IMR-90 (cell line): ENCODE measurements around the gene PXN. TPM values are rescaled to one million over a fixed set of nuclear protein-coding genes. Genes with fewer than 3 reads are reported as not detected.
A peak's percentile ranks its signal among the peaks of the same experiment; 100 is the strongest.

Experiments
- ATAC-seq: fragments of 200-7000 bp; cut with Tn5 transposase; 2 replicates; pipeline ENCODE4 v1.9.1; 2020; ENCODE audit warnings: low read depth, mild to moderate bottlenecking, moderate library complexity
- BruUV-seq: library from RNA; stranded (reverse); fragments of 400-500 nt; replicated peaks from 2 replicates; lab custom pipeline; 2021; lab: Mats Ljungman, UMichigan
- CTCF ChIA-PET: fragments of 300-600 bp; formaldehyde crosslinking; extraction: SDS; loops from one replicate; lab custom pipeline; 2021; ENCODE audit warnings: antibody characterized with exemption; lab: Yijun Ruan, JAX
- POLR2A ChIA-PET: fragments of 300-600 bp; sonication (Branson Sonifier 250); formaldehyde crosslinking; loops from one replicate; lab custom pipeline; 2022; ENCODE audit warnings: antibody characterized with exemption; ENCODE audit not compliant: unreplicated experiment; lab: Charles Lee
- DNase-seq: peaks from one replicate; pipeline ENCODE4 v3.0.0; 2013
- H2AFZ ChIP-seq: replicated peaks from 2 replicates; pipeline ENCODE3; 2013; ENCODE audit warnings: low read length, mild to moderate bottlenecking; ENCODE audit not compliant: poor library complexity
- H2AK5ac ChIP-seq: 2 replicates; pipeline ENCODE4 v1.6.1; 2013; ENCODE audit warnings: low read depth, low read length, inconsistent platforms
- H2AK9ac ChIP-seq: replicated peaks from 2 replicates; pipeline ENCODE3; 2013; ENCODE audit warnings: mild to moderate bottlenecking, low read depth, low read length, moderate library complexity; ENCODE audit not compliant: poor library complexity
- H2BK120ac ChIP-seq: 2 replicates; pipeline ENCODE4 v1.6.1; 2013; ENCODE audit warnings: low read depth, low read length, inconsistent platforms
- H2BK15ac ChIP-seq: 3 replicates; pipeline ENCODE4 v1.6.1; 2013; ENCODE audit warnings: low read depth, low read length, inconsistent platforms
- H2BK20ac ChIP-seq: 2 replicates; pipeline ENCODE4 v1.6.1; 2013; ENCODE audit warnings: low read depth, mild to moderate bottlenecking, inconsistent platforms, low read length, moderate library complexity
- H2BK5ac ChIP-seq: 2 replicates; pipeline ENCODE4 v1.6.1; 2013; ENCODE audit warnings: mild to moderate bottlenecking, low read depth, low read length, inconsistent platforms; ENCODE audit not compliant: poor library complexity, severe bottlenecking
- H3K14ac ChIP-seq: replicated peaks from 2 replicates; pipeline ENCODE4 v1.6.1; 2013; ENCODE audit warnings: low read depth, low read length, inconsistent platforms
- H3K18ac ChIP-seq: 2 replicates; pipeline ENCODE4 v1.6.1; 2013; ENCODE audit warnings: low read depth, low read length, control low read depth
- H3K23ac ChIP-seq: 2 replicates; pipeline ENCODE4 v1.6.1; 2013; ENCODE audit warnings: low read depth, low read length, inconsistent platforms
- H3K27ac ChIP-seq: 2 replicates; pipeline ENCODE4 v1.5.1; 2013; ENCODE audit warnings: mild to moderate bottlenecking, control low read depth, low read length; ENCODE audit not compliant: insufficient read depth
- H3K27me3 ChIP-seq: 2 replicates; pipeline ENCODE4 v1.6.1; 2013; ENCODE audit warnings: low read length; ENCODE audit not compliant: control insufficient read depth, insufficient read depth
- H3K36me3 ChIP-seq: 2 replicates; pipeline ENCODE4 v1.6.1; 2013; ENCODE audit warnings: low read length, mixed read lengths; ENCODE audit not compliant: control insufficient read depth, insufficient read depth
- H3K4ac ChIP-seq: 2 replicates; pipeline ENCODE4 v1.6.1; 2013; ENCODE audit warnings: low read depth, low read length, inconsistent platforms
- H3K4me1 ChIP-seq: 2 replicates; pipeline ENCODE4 v1.6.1; 2013; ENCODE audit warnings: low read length, mixed read lengths; ENCODE audit not compliant: control insufficient read depth, insufficient read depth
- H3K4me2 ChIP-seq: 2 replicates; pipeline ENCODE4 v1.6.1; 2013; ENCODE audit warnings: low read depth, mild to moderate bottlenecking, control low read depth, low read length, moderate library complexity
- H3K4me3 ChIP-seq: 2 replicates; pipeline ENCODE4 v1.5.1; 2013; ENCODE audit warnings: low read depth, mild to moderate bottlenecking, control low read depth, low read length, moderate library complexity; ENCODE audit not compliant: insufficient read depth
- H3K56ac ChIP-seq: 2 replicates; pipeline ENCODE4 v1.6.1; 2013; ENCODE audit warnings: low read length, inconsistent platforms; ENCODE audit not compliant: insufficient read depth; ENCODE audit errors: extremely low read depth
- H3K79me1 ChIP-seq, 2 experiments: 2 replicates each; pipeline ENCODE4 v1.6.1; 2013; ENCODE audit warnings: low read length in 2 of 2, inconsistent platforms in 1 of 2, low read depth in 1 of 2
- H3K9ac ChIP-seq: 2 replicates; pipeline ENCODE4 v1.6.1; 2013; ENCODE audit warnings: low read depth, low read length, control low read depth
- H3K9me1 ChIP-seq: 2 replicates; pipeline ENCODE4 v1.6.1; 2013; ENCODE audit warnings: low read length, inconsistent platforms; ENCODE audit not compliant: insufficient read depth
- H3K9me3 ChIP-seq: 2 replicates; pipeline ENCODE4 v1.6.1; 2013; ENCODE audit warnings: low read length; ENCODE audit not compliant: control insufficient read depth, insufficient read depth
- H4K20me1 ChIP-seq: 2 replicates; pipeline ENCODE4 v1.6.1; 2013; ENCODE audit warnings: low read length, inconsistent platforms; ENCODE audit not compliant: insufficient read depth
- H4K5ac ChIP-seq: 2 replicates; pipeline ENCODE4 v1.6.1; 2013; ENCODE audit warnings: mild to moderate bottlenecking, low read depth, low read length, control low read depth
- H4K8ac ChIP-seq, 2 experiments: 2 replicates each; pipeline ENCODE4 v1.6.1; 2013; ENCODE audit warnings: low read depth in 2 of 2, low read length in 2 of 2, control low read depth in 1 of 2, inconsistent platforms in 1 of 2
- H4K91ac ChIP-seq: 2 replicates; pipeline ENCODE4 v1.6.1; 2013; ENCODE audit warnings: low read depth, low read length, inconsistent platforms; ENCODE audit not compliant: insufficient read depth
- CEBPB ChIP-seq: IDR thresholded peaks from 2 replicates; pipeline ENCODE4 v1.6.1; 2012; ENCODE audit warnings: low read depth, low read length, improper control_type of control experiment
- CHD1 ChIP-seq: IDR thresholded peaks from 2 replicates; pipeline ENCODE4 v1.6.1; 2012; ENCODE audit warnings: low read depth, low read length, improper control_type of control experiment
- FOS ChIP-seq: fragments of 150-350 bp; IDR thresholded peaks from 2 replicates; pipeline ENCODE4 v1.6.1; 2016; ENCODE audit warnings: low read depth, low read length
- MAFK ChIP-seq: IDR thresholded peaks from 2 replicates; pipeline ENCODE4 v1.6.1; 2012; ENCODE audit warnings: low read depth, low read length, improper control_type of control experiment
- MAZ ChIP-seq: IDR thresholded peaks from 2 replicates; pipeline ENCODE4 v1.6.1; 2012; ENCODE audit warnings: low read depth, mild to moderate bottlenecking, low read length, improper control_type of control experiment, moderate library complexity, borderline replicate concordance
- MXI1 ChIP-seq: IDR thresholded peaks from 2 replicates; pipeline ENCODE4 v1.6.1; 2012; ENCODE audit warnings: low read depth, mild to moderate bottlenecking, low read length, moderate library complexity, borderline replicate concordance
- NFE2L2 ChIP-seq: fragments of 150-350 bp; IDR thresholded peaks from 2 replicates; pipeline ENCODE4 v1.6.1; 2016; ENCODE audit warnings: low read depth, mild to moderate bottlenecking, low read length
- POLR2A ChIP-seq: IDR thresholded peaks from 2 replicates; pipeline ENCODE4 v1.6.1; 2012; ENCODE audit warnings: mild to moderate bottlenecking, low read depth, low read length
- RAD21 ChIP-seq: IDR thresholded peaks from 2 replicates; pipeline ENCODE4 v1.6.1; 2012; ENCODE audit warnings: low read length, improper control_type of control experiment
- RCOR1 ChIP-seq: IDR thresholded peaks from 2 replicates; pipeline ENCODE4 v1.6.1; 2012; ENCODE audit warnings: mild to moderate bottlenecking, low read length, improper control_type of control experiment; ENCODE audit not compliant: insufficient replicate concordance
- SMC3 ChIP-seq: fragments of 150-350 bp; IDR thresholded peaks from 2 replicates; pipeline ENCODE4 v1.6.1; 2016; ENCODE audit warnings: low read depth, mild to moderate bottlenecking, antibody characterized with exemption, low read length, moderate library complexity
- WGBS, 2 experiments: methylation state at CpG; one replicate each; pipeline versions ENCODE4 v1.1.5 to v1.1.7; 2013; ENCODE audit warnings: missing lambda C conversion rate in 2 of 2; ENCODE audit not compliant: insufficient read length in 1 of 2; ENCODE audit errors: extremely low coverage in 2 of 2; 5-methylcytosine and 5-hydroxymethylcytosine counted together
- dilution Hi-C: fragments of 300-500 bp; cut with HindIII; formaldehyde crosslinking; loops from one replicate; pipeline ENCODE4 v1.14.3; 2018; ENCODE audit warnings: low sequenced_read_pairs; ENCODE audit not compliant: unreplicated experiment
- in situ Hi-C: fragments of 300-500 bp; cut with MboI; formaldehyde crosslinking; loops from 3 replicates; pipeline ENCODE4 v1.14.3; 2019; ENCODE audit warnings: low sequenced_read_pairs, inconsistent platforms, mixed read lengths
- intact Hi-C: fragments of 100-400 bp; cut with micrococcal nuclease; formaldehyde crosslinking; loops from 2 replicates; pipeline ENCODE4 v1.10.0; 2022
- polyA plus RNA-seq, 3 experiments: library from polyadenylated mRNA; depleted of rRNA; stranded (reverse); fragments of >200 nt; gene quantifications; 2 replicates each; pipeline ENCODE4 v1.2.3, GENCODE V29; 2012; ENCODE audit warnings: low replicate concordance in 1 of 3
- total RNA-seq: library from RNA; depleted of rRNA; stranded (reverse); fragments of >200 nt; gene quantifications from 2 replicates; pipeline ENCODE4 v1.2.3, GENCODE V29; 2012
- TF ChIP-seq, protein P1 (sequence below): fragments of 150-350 bp; IDR thresholded peaks from 2 replicates; pipeline ENCODE4 v1.6.1; 2016; ENCODE audit warnings: low read depth, mild to moderate bottlenecking, low read length, moderate library complexity, borderline replicate concordance
- TF ChIP-seq, protein P2 (sequence below): fragments of 150-350 bp; IDR thresholded peaks from 2 replicates; pipeline ENCODE4 v1.6.1; 2017; ENCODE audit warnings: mild to moderate bottlenecking, antibody characterized with exemption, low read length, low read depth
- TF ChIP-seq, protein P3 (sequence below): conservative IDR thresholded peaks from 2 replicates; pipeline ENCODE4 v1.5.1; 2012; ENCODE audit warnings: mild to moderate bottlenecking, low read depth, low read length, improper control_type of control experiment

Gene PXN
- total and polyA plus RNA-seq, 2 of the 4 experiments (the other 2 are of a cell fraction), result 46.6 to 134 TPM

- Histone ChIP-seq H4K8ac (no peak overlapping the region), H3K9ac (no peak overlapping the region), H3K36me3 (peaks cover 78% of the 10 kb centered on the region), H2AK5ac (no peak overlapping the region), H2AK9ac (peak overlapping the region; percentile 37), H3K23ac (no peak overlapping the region), H3K9me3 (no peaks in the 10 kb centered on the region), H3K4me1 (no peaks in the 10 kb centered on the region), H4K20me1 (peaks cover 11% of the 10 kb centered on the region), H3K4ac (no peak overlapping the region), H3K14ac (no peak overlapping the region), H2BK15ac (no peak overlapping the region), H3K56ac (no peak overlapping the region), H4K5ac (no peak overlapping the region), H3K27me3 (no peaks in the 10 kb centered on the region), H2BK5ac (no peak overlapping the region), H4K91ac (no peak overlapping the region), H3K79me1 (peaks cover 33 to 63% of the 10 kb centered on the region in 2 experiments), H3K27ac (no peak overlapping the region), H3K4me2 (no peak overlapping the region), H3K18ac (no peak overlapping the region), H3K9me1 (no peaks in the 10 kb centered on the region), H2BK120ac (no peak overlapping the region), H2AFZ (no peak overlapping the region), H2BK20ac (no peak overlapping the region), H3K4me3 (no peak overlapping the region)
- ChIA-PET POLR2A (interaction anchor here (1.3 kb wide), 1 partner anchor 18 kb away, joined by 5 read pairs; the partner anchor contains the start of gene RPLP0), CTCF (interaction anchor here (0.7 to 1.9 kb wide), 2 partner anchors 9 to 46 kb away, joined by 4 to 7 read pairs; partner anchors contain the start of gene PXN)
- no peak for TF ChIP-seq RCOR1
- TF ChIP-seq, protein P1, sequence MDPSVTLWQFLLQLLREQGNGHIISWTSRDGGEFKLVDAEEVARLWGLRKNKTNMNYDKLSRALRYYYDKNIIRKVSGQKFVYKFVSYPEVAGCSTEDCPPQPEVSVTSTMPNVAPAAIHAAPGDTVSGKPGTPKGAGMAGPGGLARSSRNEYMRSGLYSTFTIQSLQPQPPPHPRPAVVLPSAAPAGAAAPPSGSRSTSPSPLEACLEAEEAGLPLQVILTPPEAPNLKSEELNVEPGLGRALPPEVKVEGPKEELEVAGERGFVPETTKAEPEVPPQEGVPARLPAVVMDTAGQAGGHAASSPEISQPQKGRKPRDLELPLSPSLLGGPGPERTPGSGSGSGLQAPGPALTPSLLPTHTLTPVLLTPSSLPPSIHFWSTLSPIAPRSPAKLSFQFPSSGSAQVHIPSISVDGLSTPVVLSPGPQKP, result no peak
- TF ChIP-seq FOS, result no peak
- no peak for TF ChIP-seq RAD21
- no peak for TF ChIP-seq MAFK
- TF ChIP-seq CEBPB, result no peak
- TF ChIP-seq NFE2L2, result no peak
- TF ChIP-seq, protein P2, sequence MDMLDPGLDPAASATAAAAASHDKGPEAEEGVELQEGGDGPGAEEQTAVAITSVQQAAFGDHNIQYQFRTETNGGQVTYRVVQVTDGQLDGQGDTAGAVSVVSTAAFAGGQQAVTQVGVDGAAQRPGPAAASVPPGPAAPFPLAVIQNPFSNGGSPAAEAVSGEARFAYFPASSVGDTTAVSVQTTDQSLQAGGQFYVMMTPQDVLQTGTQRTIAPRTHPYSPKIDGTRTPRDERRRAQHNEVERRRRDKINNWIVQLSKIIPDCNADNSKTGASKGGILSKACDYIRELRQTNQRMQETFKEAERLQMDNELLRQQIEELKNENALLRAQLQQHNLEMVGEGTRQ, result no peak
- no peak for TF ChIP-seq MAZ
- no peak for TF ChIP-seq CHD1
- TF ChIP-seq POLR2A, result no peak
- TF ChIP-seq, protein P3, sequence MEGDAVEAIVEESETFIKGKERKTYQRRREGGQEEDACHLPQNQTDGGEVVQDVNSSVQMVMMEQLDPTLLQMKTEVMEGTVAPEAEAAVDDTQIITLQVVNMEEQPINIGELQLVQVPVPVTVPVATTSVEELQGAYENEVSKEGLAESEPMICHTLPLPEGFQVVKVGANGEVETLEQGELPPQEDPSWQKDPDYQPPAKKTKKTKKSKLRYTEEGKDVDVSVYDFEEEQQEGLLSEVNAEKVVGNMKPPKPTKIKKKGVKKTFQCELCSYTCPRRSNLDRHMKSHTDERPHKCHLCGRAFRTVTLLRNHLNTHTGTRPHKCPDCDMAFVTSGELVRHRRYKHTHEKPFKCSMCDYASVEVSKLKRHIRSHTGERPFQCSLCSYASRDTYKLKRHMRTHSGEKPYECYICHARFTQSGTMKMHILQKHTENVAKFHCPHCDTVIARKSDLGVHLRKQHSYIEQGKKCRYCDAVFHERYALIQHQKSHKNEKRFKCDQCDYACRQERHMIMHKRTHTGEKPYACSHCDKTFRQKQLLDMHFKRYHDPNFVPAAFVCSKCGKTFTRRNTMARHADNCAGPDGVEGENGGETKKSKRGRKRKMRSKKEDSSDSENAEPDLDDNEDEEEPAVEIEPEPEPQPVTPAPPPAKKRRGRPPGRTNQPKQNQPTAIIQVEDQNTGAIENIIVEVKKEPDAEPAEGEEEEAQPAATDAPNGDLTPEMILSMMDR, result no peak
- no peak for TF ChIP-seq SMC3
- no peak for TF ChIP-seq MXI1
- WGBS, 2 experiments, result 100% methylated on average over 14 of the region's 19 CpGs; no CpG with 5 or more reads in 1 of the 2 experiments
- dilution Hi-C loops, result no loop called here
- intact Hi-C loops, result no loop called here
- no TSS peak for BruUV-seq
- in situ Hi-C loops, result no loop called here
- DNase-seq, result no peak
- ATAC-seq, result no peak
Measured at GRCh38 chr12:120218680-120219606, 46.6 kb downstream of the PXN start.
